Adrenal gland (tissue), 12 donors: ENCODE results near the gene CBLN2. TPM values are rescaled to one million over a fixed set of nuclear protein-coding genes. Genes with fewer than 3 reads are reported as not detected.

Experiments used
- DNase-seq, 7 donors: peaks; one replicate each; pipeline ENCODE4 v3.0.0-alpha.2; 2019 to 2020
- H3K27ac ChIP-seq, 5 donors: fragments of 200-600 bp; sonication (generic) in 4 of 5; 1 replicate in 3 of 5; 2 replicates in 2 of 5; pipeline versions ENCODE4 v1.5.1 to v1.8.0; 2016 to 2020; ENCODE audit warnings: mild to moderate bottlenecking in 1 of 5
- H3K27me3 ChIP-seq: fragments of 200-600 bp; 2 replicates; pipeline ENCODE4 v1.8.0; 2021
- H3K36me3 ChIP-seq, 2 donors: fragments of 200-600 bp; replicated peaks in 1 of 2; 1 replicate in 1 of 2; 2 replicates in 1 of 2; pipeline versions ENCODE4 v1.5.1 to v1.8.0; 2018 to 2022
- H3K4me1 ChIP-seq, 2 donors: fragments of 200-600 bp; replicated peaks in 1 of 2; 1 replicate in 1 of 2; 2 replicates in 1 of 2; pipeline versions ENCODE4 v1.5.1 to v1.8.0; 2018 to 2021
- H3K4me3 ChIP-seq, 4 donors: fragments of 200-600 bp; sonication (generic) in 3 of 4; one replicate each; pipeline ENCODE4 v1.5.1; 2016 to 2018
- H3K9me3 ChIP-seq, 3 donors: fragments of 200-600 bp; sonication (generic) in 1 of 3; replicated peaks in 1 of 3; 1 replicate in 2 of 3; 2 replicates in 1 of 3; pipeline versions ENCODE4 v1.5.1 to v1.8.0; 2016 to 2021
- CTCF ChIP-seq, 6 experiments: fragments of 450-650 bp in 4 of 6; fragments of 200-600 bp in 2 of 6; sonication (generic) in 1 of 6; IDR thresholded peaks; 1 replicate in 5 of 6; 2 replicates in 1 of 6; pipeline versions ENCODE4 v1.5.1 to v1.8.0; 2016 to 2021; ENCODE audit warnings: antibody characterized with exemption in 6 of 6, mild to moderate bottlenecking in 2 of 6, moderate library complexity in 1 of 6
- POLR2A ChIP-seq, 2 donors: fragments of 450-650 bp; IDR thresholded peaks; one replicate each; pipeline ENCODE4 v1.6.1; 2017; ENCODE audit warnings: antibody characterized with exemption in 2 of 2, mild to moderate bottlenecking in 2 of 2, moderate library complexity in 1 of 2
- WGBS, 4 donors: extraction: QIAGEN DNeasy Blood & Tissue Kit in 2 of 4; methylation state at CpG; one replicate each; pipeline versions ENCODE4 v1.1.5 to v1.1.7; 2013 to 2017; 5-methylcytosine and 5-hydroxymethylcytosine counted together
- intact Hi-C, 2 donors: fragments of 100-400 bp; cut with DNase I; formaldehyde crosslinking; loops; one replicate each; pipeline versions ENCODE4 v1.14.1 to v1.15.0; 2022 to 2023
- polyA plus RNA-seq, 3 donors: library from polyadenylated mRNA; stranded (reverse); fragments of 200-250 nt in 2 of 3; fragments of 350-450 nt in 1 of 3; fragmentation: Illumina TruSeq in 1 of 3; extraction: RNeasy Lipid Tissue Mini Kit (QIAGEN cat#74804) in 1 of 3; gene quantifications; one replicate each; pipeline ENCODE4 v1.2.3, GENCODE V29; 2013 to 2014
- total RNA-seq, 9 donors: library from RNA; depleted of rRNA in 4 of 9; stranded (reverse); fragments of >200 nt in 4 of 9; fragments of 120-200 nt in 1 of 9; fragmentation: NEBNext Ultra II Directional in 1 of 9; extraction: Animal tissue kit (Norgen Biotek cat#: 25700) in 1 of 9; gene quantifications; one replicate each; pipeline versions ENCODE4 v1.1.0 to v1.2.4, GENCODE V29; 2013 to 2023
- donor health status: healthy with polysubstance abuse.
- donor health status: Bipolar disorder and iron deficiency.
- donor health status: DM: yes; HTN: yes; CAD: no.
- donor health status: DM: no; HTN: no; CAD: no.
- donor health status: DM: no; HTN: no; CAD: no.
- donor health status: DM: yes; HTN: yes; CAD: no.

Gene CBLN2
- total and polyA plus RNA-seq, 12 donors, result 0.11 to 1.6 (median 0.14) TPM; not detected in 9

- Histone ChIP-seq H3K27me3 (peaks cover 38% of the 10 kb centered on the region), H3K4me3 (no peak overlapping the region), H3K9me3 (no peaks in the 10 kb centered on the region), H3K27ac (no peak overlapping the region), H3K36me3 (no peaks in the 10 kb centered on the region), H3K4me1 (no peaks in the 10 kb centered on the region)
- TF ChIP-seq POLR2A (IDR thresholded peaks at IDR 0.05) (no peak), CTCF (IDR thresholded peaks at IDR 0.05) (no peak)
- DNase-seq, result no peak
- intact Hi-C loops, result no loop called here
- 1 to 5% (median 2%) methylated on average over 12 to 73 of the region's 73 CpGs for WGBS, 4 donors
These were observed 636 bp downstream of the CBLN2 start for GRCh38 chr18:72543357-72544055.

- H3K4me3 ChIP-seq, result no peak overlapping the region
- WGBS, 4 donors, result 0 to 2% (median 1%) methylated on average over 12 to 20 of the region's 20 CpGs
- H3K27ac ChIP-seq, result no peak overlapping the region
- peaks cover 38% of the 10 kb centered on the region for H3K27me3 ChIP-seq
- H3K9me3 ChIP-seq, result no peaks in the 10 kb centered on the region
- no peaks in the 10 kb centered on the region for H3K4me1 ChIP-seq
- intact Hi-C loops, result no loop called here
- DNase-seq, result no peak
- TF ChIP-seq CTCF (IDR thresholded peaks at IDR 0.05) (no peak), POLR2A (IDR thresholded peaks at IDR 0.05) (no peak)
- no peaks in the 10 kb centered on the region for H3K36me3 ChIP-seq
These were observed 1.2 kb downstream of the CBLN2 start for GRCh38 chr18:72542984-72543356.

- Histone ChIP-seq H3K27ac (no peak overlapping the region), H3K27me3 (peaks cover 41% of the 10 kb centered on the region), H3K4me3 (no peak overlapping the region), H3K9me3 (no peaks in the 10 kb centered on the region), H3K36me3 (no peaks in the 10 kb centered on the region), H3K4me1 (no peaks in the 10 kb centered on the region)
- no peak for DNase-seq
- TF ChIP-seq POLR2A (IDR thresholded peaks at IDR 0.05), result no peak
- TF ChIP-seq CTCF (IDR thresholded peaks at IDR 0.05), result no peak
- WGBS, 4 donors, result 0 to 1% (median 0%) methylated on average over 7 to 34 of the region's 34 CpGs
- intact Hi-C loops, result no loop called here
These were observed 1.8 kb downstream of the CBLN2 start for GRCh38 chr18:72542342-72542741.

GRCh38 chr18:72541871-72542332 is 2.2 kb downstream of the CBLN2 start:
- H3K27ac ChIP-seq, result no peak overlapping the region
- TF ChIP-seq CTCF (IDR thresholded peaks at IDR 0.05) (no peak), POLR2A (IDR thresholded peaks at IDR 0.05) (no peak)
- WGBS, 4 donors, result 0 to 2% (median 0%) methylated on average over 8 to 59 of the region's 59 CpGs
- H3K9me3 ChIP-seq, result no peaks in the 10 kb centered on the region
- intact Hi-C loops, result no loop called here
- DNase-seq, result no peak
- H3K27me3 ChIP-seq, result peaks cover 41% of the 10 kb centered on the region
- H3K4me1 ChIP-seq, result no peaks in the 10 kb centered on the region
- no peaks in the 10 kb centered on the region for H3K36me3 ChIP-seq
- H3K4me3 ChIP-seq, result no peak overlapping the region
